K562 (cell line): ENCODE data around the gene PARD3. TPM values are rescaled to one million over a fixed set of nuclear protein-coding genes. Genes with fewer than 3 reads are reported as not detected.

Experiments
- CREB1 ChIP-seq, 2 experiments: sonication (generic) in 1 of 2; formaldehyde crosslinking in 1 of 2; IDR thresholded peaks; 2 replicates each; pipeline versions ENCODE4 v1.6.1 to v1.8.0; 2012 to 2022; ENCODE audit warnings: inconsistent platforms in 1 of 2, mild to moderate bottlenecking in 1 of 2, missing genetic modification reagents in 1 of 2, moderate library complexity in 1 of 2
- DACH1 ChIP-seq: fragments of 450-650 bp; IDR thresholded peaks from 2 replicates; pipeline ENCODE4 v1.6.1; 2018; ENCODE audit not compliant: partially characterized antibody
- POLR2G ChIP-seq: fragments of 200-400 bp; formaldehyde crosslinking; IDR thresholded peaks from 2 replicates; pipeline ENCODE4 v1.6.1; 2017; ENCODE audit warnings: low read depth, mild to moderate bottlenecking, antibody characterized with exemption, low read length, moderate library complexity
- STAG1 ChIP-seq: sonication (generic); formaldehyde crosslinking; IDR thresholded peaks from 2 replicates; pipeline ENCODE4 v1.5.0; 2020; ENCODE audit warnings: missing genetic modification reagents, borderline replicate concordance
- ZBED1 ChIP-seq: IDR thresholded peaks from 2 replicates; pipeline ENCODE4 v1.6.1; 2014
- ZBTB1 ChIP-seq: sonication (generic); formaldehyde crosslinking; IDR thresholded peaks from 2 replicates; pipeline ENCODE4 v1.8.1; 2023; ENCODE audit warnings: missing genetic modification reagents, low read depth, mild to moderate bottlenecking, borderline replicate concordance
- polyA plus RNA-seq, 8 experiments: library from polyadenylated mRNA; depleted of rRNA in 4 of 8; stranded (reverse) in 5 of 8; unstranded in 3 of 8; fragments of >200 nt; fragmentation: Nextera tagmentation in 2 of 8; fragmentation: Illumina TruSeq in 1 of 8; extraction: Ambion mirVana in 2 of 8; extraction: Trizol in 1 of 8; gene quantifications; 2 replicates each; pipeline versions ENCODE4 v1.2.1 to v1.2.3, GENCODE V29; 2011 to 2014; ENCODE audit warnings: inconsistent platforms in 1 of 8, missing spikeins in 1 of 8
- total RNA-seq, 7 experiments: library from RNA; depleted of rRNA in 6 of 7; stranded (reverse); fragments of >200 nt in 6 of 7; fragmentation: Illumina TruSeq in 2 of 7; extraction: Trizol in 2 of 7; gene quantifications; 2 replicates each; pipeline versions ENCODE4 v1.2.1 to v1.2.3, GENCODE V29; 2011 to 2021; ENCODE audit warnings: low replicate concordance in 1 of 7
- TF ChIP-seq, protein P1 (sequence below): fragments of 450-650 bp; IDR thresholded peaks from 2 replicates; pipeline ENCODE4 v1.6.1; 2018; ENCODE audit not compliant: partially characterized antibody
- TF ChIP-seq, protein P2 (sequence below): fragments of 150-350 bp; IDR thresholded peaks from 2 replicates; pipeline ENCODE4 v1.6.1; 2014; ENCODE audit warnings: low read depth, mild to moderate bottlenecking, low read length, borderline replicate concordance
- TF ChIP-seq, protein P3 (sequence below), 3 experiments: IDR thresholded peaks in 2 of 3; conservative IDR thresholded peaks in 1 of 3; 2 replicates each; pipeline ENCODE4 v1.5.1; 2011 to 2012; ENCODE audit warnings: low read length in 3 of 3, mild to moderate bottlenecking in 3 of 3, control low read depth in 2 of 3, improper control_type of control experiment in 1 of 3, inconsistent platforms in 1 of 3, low read depth in 1 of 3, mixed read lengths in 1 of 3, moderate library complexity in 1 of 3; ENCODE audit not compliant: insufficient read depth in 2 of 3
- TF ChIP-seq, protein P4 (sequence below): fragments of 250-450 bp; sonication (Bioruptor Pico); IDR thresholded peaks from 2 replicates; pipeline ENCODE4 v1.8.0; 2022; ENCODE audit warnings: moderate library complexity, mild to moderate bottlenecking, inconsistent platforms

The PARD3 gene
- total and polyA plus RNA-seq, 9 of the 15 experiments (the other 6 are each of a cell fraction or from before 2014, with no cell fraction given): 2.7 to 11.7 (median 7.7) TPM

DNA sequence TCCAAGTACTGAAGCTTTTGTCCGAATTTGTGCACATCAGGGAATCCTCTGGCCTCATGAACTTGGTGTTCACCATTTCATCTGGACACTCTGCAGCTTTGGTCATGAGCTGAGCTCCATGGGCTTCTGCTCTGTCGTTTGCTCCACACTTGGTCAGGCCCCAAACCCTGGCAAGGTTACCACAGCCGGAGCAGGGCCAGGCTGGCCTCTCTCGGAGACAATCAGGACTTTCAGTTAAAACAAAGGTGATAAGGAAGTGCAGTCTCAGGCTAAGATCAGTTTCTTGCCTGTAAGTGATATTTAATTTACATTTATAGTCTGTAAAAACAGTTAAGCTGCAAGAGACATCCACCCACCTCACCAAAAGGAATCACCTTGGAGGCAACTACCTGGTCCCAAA is 558.9 kb downstream of the PARD3 start (continued):
- no peak for TF ChIP-seq POLR2G
- no peak for TF ChIP-seq ZBED1
- TF ChIP-seq, protein P1, sequence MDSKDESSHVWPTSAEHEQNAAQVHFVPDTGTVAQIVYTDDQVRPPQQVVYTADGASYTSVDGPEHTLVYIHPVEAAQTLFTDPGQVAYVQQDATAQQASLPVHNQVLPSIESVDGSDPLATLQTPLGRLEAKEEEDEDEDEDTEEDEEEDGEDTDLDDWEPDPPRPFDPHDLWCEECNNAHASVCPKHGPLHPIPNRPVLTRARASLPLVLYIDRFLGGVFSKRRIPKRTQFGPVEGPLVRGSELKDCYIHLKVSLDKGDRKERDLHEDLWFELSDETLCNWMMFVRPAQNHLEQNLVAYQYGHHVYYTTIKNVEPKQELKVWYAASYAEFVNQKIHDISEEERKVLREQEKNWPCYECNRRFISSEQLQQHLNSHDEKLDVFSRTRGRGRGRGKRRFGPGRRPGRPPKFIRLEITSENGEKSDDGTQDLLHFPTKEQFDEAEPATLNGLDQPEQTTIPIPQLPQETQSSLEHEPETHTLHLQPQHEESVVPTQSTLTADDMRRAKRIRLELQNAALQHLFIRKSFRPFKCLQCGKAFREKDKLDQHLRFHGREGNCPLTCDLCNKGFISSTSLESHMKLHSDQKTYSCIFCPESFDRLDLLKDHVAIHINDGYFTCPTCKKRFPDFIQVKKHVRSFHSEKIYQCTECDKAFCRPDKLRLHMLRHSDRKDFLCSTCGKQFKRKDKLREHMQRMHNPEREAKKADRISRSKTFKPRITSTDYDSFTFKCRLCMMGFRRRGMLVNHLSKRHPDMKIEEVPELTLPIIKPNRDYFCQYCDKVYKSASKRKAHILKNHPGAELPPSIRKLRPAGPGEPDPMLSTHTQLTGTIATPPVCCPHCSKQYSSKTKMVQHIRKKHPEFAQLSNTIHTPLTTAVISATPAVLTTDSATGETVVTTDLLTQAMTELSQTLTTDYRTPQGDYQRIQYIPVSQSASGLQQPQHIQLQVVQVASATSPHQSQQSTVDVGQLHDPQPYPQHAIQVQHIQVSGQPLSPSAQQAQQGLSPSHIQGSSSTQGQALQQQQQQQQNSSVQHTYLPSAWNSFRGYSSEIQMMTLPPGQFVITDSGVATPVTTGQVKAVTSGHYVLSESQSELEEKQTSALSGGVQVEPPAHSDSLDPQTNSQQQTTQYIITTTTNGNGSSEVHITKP: no peak
- TF ChIP-seq STAG1 (CRISPR knock-in tag): no peak
- TF ChIP-seq CREB1 (IDR thresholded peaks at IDR 0.05): no peak
- no peak for TF ChIP-seq CREB1 (CRISPR knock-in tag; IDR thresholded peaks at IDR 0.05)
- TF ChIP-seq, protein P2, sequence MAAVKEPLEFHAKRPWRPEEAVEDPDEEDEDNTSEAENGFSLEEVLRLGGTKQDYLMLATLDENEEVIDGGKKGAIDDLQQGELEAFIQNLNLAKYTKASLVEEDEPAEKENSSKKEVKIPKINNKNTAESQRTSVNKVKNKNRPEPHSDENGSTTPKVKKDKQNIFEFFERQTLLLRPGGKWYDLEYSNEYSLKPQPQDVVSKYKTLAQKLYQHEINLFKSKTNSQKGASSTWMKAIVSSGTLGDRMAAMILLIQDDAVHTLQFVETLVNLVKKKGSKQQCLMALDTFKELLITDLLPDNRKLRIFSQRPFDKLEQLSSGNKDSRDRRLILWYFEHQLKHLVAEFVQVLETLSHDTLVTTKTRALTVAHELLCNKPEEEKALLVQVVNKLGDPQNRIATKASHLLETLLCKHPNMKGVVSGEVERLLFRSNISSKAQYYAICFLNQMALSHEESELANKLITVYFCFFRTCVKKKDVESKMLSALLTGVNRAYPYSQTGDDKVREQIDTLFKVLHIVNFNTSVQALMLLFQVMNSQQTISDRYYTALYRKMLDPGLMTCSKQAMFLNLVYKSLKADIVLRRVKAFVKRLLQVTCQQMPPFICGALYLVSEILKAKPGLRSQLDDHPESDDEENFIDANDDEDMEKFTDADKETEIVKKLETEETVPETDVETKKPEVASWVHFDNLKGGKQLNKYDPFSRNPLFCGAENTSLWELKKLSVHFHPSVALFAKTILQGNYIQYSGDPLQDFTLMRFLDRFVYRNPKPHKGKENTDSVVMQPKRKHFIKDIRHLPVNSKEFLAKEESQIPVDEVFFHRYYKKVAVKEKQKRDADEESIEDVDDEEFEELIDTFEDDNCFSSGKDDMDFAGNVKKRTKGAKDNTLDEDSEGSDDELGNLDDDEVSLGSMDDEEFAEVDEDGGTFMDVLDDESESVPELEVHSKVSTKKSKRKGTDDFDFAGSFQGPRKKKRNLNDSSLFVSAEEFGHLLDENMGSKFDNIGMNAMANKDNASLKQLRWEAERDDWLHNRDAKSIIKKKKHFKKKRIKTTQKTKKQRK: no peak
- no peak for TF ChIP-seq ZBTB1
- TF ChIP-seq, protein P3, sequence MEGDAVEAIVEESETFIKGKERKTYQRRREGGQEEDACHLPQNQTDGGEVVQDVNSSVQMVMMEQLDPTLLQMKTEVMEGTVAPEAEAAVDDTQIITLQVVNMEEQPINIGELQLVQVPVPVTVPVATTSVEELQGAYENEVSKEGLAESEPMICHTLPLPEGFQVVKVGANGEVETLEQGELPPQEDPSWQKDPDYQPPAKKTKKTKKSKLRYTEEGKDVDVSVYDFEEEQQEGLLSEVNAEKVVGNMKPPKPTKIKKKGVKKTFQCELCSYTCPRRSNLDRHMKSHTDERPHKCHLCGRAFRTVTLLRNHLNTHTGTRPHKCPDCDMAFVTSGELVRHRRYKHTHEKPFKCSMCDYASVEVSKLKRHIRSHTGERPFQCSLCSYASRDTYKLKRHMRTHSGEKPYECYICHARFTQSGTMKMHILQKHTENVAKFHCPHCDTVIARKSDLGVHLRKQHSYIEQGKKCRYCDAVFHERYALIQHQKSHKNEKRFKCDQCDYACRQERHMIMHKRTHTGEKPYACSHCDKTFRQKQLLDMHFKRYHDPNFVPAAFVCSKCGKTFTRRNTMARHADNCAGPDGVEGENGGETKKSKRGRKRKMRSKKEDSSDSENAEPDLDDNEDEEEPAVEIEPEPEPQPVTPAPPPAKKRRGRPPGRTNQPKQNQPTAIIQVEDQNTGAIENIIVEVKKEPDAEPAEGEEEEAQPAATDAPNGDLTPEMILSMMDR (IDR thresholded peaks at IDR 0.05 in 2 of 3, conservative IDR thresholded peaks at IDR 0.05 in 1 of 3; ENCODE audit: insufficient read depth in 2 of 3, low read depth in 1 of 3, low read length in 3 of 3): no peak
- TF ChIP-seq DACH1: no peak
- TF ChIP-seq, protein P4, sequence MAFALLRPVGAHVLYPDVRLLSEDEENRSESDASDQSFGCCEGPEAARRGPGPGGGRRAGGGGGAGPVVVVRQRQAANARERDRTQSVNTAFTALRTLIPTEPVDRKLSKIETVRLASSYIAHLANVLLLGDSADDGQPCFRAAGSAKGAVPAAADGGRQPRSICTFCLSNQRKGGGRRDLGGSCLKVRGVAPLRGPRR (CRISPR knock-in tag): no peak
